HG03135 (cell line): ENCODE results near the gene COG2.
"Not testable (repeated sequence)": the region's sequence is repeated elsewhere in the genome, so short reads cannot be mapped to it uniquely, and the experiment has no call there.

Experiments
- ATAC-seq: cut with Tn5 transposase; IDR thresholded peaks from one replicate; pipeline ENCODE4 v1.9.1; 2021; ENCODE audit warnings: mild to moderate bottlenecking, moderate library complexity; ENCODE audit not compliant: unreplicated experiment

Gene COG2

DNA sequence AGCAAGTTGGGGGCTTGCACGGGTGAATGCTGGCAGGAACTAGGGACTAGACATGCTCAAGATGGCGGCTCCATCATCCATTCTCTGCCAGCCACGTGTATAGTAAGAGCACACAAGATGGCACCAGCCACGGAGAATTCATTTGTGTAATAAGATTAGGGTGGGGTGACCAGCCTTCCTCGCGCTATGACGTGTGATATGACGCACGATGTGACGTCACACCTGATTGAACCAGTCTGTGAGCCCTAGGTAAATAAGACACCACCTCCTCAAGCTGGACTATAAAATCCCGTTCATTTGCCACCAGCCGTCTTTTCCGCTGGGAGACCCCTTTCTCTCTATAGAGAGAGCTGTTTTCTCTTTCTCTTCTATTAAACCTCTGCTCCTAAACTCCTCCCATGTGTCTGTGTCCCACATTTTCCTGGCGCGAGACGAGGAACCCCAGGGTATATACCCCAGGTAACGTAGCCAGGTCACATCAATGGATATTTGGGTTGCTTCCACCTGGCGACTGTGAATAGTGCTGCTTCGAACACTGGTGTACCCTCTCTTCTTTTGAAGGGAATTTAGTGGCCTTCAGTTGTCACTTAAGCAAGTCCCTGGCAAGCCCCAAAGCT is 18.1 kb upstream of the COG2 start:
- ATAC-seq, result no peak

DNA sequence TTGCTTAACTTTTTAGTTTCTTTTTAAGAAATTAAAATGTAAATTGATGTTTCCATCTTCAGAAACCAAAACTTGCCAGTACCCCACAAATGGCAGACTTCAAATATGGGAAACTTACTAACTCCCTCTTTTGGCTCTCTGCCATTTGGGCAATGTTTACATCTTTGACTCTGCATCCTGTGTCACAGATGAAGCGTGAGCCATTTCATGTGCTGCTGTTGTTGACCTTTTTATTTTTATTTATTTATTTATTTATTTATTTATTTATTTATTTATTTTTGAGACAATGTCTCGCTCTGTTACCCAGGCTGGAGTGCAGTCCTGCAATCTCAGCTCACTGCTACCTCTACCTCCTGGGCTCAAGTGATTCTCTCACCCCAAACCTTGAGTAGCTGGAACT is 16.0 kb upstream of the COG2 start:
- no peak for ATAC-seq

DNA sequence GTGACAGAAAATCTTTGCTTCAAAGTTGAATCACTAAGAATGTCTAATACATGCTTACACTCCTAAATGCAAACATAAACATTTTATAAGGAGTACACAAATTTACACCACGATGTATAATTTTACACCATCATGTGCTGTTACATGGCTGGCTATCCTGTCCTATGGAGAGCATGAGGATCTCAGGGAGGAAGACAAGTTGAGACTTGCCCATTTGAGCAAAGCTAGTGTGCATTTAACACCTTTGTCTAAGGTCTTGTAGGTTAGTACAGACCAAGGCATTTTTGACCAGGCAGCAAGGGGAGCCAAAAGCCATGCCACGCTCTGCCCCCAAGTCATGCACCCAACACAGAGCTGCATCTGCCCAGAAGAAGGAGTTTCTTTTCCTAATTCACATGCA is 14.5 kb upstream of the COG2 start:
- no peak for ATAC-seq

DNA sequence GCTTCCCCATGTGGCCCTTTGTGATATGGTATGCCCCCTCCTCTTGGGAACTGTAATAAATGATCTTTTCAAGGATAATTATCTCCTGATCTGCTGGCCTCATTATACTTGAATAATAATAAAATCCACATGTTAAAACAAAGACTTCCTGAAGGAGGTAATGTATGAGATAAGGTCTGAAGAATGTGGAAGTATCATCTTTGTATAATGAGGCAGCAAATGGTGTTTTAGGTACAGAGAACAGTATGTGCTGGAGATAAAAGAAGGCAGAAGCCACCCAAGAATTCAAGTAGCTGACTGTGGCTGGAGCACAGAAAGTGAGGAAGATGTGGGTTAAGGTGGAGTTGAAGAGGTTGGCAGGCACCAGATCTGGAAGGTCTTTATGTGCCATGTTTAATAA is 12.8 kb upstream of the COG2 start:
- ATAC-seq, result no peak

DNA sequence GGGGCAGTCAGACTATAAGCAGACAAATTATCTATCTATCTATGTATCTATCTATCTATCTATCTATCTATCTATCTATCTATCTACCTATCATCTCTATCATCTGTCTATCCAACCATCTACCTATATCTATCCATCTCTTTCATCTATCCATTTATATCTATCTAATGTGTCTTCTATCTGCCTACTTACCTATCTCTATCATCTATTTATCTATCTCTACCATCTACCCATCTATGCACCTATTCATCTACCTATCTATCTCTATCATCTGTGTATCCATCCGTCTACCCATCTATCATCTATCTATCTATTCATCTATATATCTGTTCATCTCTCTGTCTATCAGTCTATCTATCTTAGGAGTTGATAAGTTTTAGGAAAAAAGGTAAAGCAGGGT is 10.8 kb upstream of the COG2 start:
- no peak for ATAC-seq

DNA sequence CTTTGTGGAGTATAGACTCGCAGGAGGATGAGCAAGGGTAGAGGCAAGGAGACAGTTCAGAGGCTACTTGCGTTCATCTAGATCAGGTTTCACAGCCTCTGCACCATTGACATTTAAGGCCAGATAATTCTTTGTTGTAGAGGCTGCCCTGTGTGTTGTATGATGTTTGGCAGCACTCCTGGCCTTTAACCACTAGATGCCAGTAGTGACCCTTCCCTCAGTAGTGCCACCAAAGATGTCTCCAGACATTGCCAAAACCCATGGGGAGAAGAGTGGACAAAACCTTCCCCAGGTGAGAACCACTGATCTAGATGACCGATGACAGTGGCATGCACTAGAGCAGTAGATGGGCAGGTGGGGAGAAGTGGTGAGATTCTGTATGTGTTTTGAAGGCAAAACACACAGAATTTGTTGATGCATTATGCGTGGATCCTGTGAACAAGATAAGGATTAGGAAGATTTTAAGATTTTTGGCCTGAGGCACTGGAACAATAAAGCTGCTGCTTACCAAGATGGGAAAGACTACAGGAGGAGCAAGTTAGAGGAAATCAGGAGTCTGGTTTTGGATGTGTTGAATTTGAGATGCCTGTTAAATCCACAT is 9.9 kb upstream of the COG2 start:
- ATAC-seq, result no peak

DNA sequence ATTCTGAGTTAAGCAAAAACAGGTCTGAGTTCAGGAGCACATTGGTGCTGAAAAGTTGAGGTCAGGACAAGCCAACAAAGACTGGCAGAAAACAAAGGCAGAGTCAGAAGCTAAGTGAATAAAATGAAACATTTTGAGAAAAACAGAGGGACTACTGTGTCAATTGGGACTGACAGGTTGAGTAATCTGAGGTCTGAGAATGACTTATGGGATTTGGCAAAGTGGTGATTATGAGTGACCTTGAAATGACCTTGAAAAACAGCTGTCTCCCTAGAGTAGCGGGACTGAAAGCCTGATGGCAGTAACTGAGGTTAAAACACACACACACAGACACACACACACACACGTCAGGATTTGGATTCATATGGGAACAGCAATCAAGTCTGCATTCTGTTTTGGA is 8.8 kb upstream of the COG2 start:
- ATAC-seq, result no peak

DNA sequence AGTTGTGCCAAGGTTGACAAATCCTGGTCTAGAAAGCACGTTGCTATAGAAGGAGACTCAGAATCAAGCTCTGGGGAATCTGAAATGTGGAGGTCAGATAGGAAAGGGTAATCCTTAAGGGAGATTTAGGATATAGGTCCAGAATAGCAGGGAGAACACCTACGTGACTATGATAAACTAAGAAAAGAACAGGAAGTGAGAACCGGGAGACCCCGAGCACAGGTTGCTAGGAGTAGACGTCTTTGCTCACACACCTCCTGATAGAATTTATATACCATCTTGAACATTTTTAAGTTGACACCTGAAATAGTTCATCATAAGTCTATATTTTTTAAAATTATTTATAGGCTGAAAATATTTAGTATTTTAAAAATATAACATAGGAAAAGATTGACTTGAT is 7.9 kb upstream of the COG2 start:
- no peak for ATAC-seq

DNA sequence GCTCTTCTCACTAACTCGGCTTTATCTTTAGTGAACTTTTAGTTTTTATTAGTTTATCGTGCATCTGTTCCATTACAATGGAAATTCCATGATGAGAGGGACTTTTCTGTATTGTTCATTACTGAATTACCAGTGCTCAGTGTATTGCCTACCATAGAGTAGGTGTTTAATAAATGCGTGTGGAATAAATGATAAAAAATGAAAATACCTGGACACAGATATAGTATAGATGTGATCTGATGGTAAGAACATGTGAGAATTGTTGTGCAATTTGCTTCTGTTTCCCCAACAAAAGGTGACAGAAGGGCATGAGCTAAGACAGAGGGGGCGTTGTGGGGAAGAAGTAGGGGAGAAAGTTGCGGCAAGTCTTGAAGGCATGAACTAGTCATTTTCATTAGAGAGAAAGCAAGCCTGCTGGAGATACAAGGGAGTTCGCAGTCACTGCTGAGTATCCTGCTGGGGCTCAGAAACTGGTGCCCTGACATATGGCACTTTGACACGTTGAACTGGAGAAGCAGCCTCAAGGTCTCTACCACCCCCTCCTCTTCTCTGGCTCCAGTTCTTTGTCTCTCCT is 5.6 kb upstream of the COG2 start:
- ATAC-seq, result no peak

DNA sequence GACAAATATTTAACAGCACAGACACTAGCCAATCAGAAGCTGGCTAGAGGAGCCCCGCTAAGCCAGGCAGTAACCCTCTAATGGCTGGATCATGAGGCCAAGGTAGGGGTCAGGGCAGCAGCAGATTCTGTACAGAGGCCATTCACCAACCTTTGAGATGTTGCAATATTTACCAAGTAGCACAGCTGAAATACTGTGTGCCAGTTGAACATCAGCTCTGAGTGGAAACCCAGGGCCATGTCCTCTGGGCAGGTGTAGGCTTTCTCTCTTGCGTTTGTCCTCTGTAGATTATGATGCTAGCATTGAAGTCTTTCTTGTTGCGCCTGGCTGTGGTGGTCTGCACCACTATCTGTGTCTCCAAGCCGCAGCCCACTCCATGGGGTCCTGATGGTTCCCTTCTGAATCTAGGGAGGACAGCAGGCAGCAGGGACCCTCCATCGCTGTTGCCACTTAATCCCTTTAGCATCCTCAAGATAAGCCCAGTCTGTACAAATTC is 2.5 kb upstream of the COG2 start:
- no peak for ATAC-seq

DNA sequence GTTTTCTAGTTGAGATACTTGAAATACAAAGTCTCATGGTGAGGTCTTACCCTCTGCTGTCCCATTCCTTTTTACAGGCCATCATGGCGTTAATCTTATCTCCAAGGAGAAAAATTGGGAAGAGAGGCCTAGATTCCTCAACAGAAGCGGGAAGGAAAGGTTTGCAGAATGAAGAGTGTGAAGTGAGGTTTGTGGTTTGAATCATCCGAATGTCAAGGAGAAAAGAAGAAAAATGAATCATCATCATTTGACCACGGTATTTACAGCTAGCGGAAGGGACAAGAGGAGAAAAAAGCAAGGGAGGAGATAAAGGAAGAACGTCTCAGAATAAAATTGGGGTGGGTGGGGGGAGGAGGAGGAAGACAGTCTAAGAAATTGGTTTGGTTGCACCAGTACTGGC is 935 bp upstream of the COG2 start:
- no peak for ATAC-seq

DNA sequence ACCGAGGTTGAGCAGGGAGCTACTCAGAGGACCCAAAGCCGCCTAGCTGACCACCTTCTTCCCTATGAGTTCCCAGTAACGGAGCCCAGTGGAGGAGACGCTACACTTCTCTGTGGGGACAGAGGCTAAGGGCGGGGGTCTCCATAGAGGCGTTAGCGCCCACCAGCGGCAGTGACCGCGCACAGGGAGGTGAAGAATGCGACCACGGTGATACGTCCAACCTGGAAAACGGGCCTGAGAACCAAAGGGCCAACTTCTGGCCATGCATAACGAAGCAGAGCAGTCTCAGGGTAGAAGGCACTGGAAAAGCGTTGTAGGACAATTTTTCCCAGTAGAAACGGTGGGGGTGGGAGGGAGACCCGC is 400 bp upstream of the COG2 start:
- ATAC-seq, result no peak

DNA sequence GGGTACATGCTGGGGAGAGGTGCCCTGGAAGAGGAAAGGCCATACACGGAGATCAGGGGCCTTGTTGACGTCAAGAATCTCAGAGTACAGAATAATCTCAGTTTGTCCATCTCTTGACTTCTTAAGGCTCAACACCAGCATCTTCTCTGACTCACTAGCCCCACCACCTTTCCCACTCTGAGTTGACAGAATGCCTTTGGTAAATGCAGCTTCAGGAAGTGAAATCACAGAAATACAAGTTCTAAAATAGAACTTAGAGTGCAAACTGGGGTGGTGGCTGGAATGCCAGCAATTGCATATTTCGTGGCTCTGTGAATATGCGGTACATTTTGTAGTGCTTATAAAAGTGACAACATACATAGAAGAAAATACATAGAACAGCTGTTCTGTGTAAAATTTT is 1.6 kb downstream of the COG2 start:
- ATAC-seq, result no peak

DNA sequence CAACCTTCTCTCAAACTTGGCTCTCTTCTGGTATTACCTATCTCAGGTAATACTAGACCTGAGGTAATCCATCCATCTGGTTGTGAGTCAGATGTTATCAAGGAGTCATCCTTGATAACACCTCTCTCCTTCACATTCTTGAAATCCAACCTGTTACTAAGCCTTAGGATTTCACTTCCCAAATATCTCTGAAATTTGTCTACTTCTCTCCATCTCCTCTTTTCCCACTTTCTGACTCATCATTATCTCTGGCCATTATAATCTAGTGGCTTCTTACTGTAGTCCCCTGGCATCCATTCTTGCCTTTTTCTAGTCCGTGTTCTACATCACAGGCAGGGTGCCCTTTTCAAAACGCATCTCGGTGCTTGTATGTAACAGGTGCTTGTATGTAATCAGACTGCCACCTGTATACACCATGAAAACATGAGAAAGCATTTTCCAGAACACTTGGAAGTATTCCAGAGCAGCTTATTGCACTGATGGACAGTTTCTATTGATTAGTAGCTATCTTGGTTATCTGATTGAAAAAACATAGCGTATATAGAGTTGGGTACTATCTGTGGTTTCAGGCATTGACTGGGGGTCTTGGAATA is 4.5 kb downstream of the COG2 start:
- no peak for ATAC-seq

DNA sequence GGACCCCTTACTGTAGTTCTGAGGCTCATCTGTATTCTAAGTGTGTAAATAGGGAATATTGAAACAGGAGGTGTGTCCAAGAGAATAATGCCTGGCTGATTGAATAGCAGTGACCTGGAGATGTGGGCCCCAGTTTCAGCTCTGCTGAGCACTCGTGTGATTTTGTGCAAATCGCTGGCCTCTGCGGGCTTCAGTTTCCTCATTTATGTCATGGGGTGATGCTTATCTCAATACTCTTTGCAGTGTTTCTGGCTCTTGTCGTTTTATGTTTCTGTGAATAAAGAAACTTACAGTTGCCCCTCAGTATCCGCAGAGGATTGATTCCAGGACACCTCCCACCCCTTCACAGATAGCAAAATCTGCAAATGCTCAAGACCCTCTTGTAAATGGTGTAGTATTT is 5.0 kb downstream of the COG2 start:
- ATAC-seq, result no peak

DNA sequence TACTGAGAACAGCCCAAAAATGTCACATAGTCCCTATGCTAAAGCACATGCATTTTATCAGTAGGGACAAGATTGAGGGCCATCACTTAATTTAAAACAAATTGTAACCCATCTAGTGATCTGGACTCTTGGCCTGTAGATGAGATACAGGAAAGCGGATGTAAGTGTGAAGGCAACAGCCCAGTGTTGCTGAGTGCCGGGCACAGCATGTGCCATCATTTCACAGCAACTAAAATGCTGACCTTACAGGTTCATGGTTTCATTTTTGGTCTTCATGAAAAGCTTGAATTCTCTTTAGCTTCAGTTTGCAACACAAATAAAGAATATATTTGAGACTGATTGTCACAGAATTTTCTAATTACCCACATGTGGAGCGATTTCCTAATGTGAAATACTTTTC is 5.8 kb downstream of the COG2 start:
- ATAC-seq, result no peak

DNA sequence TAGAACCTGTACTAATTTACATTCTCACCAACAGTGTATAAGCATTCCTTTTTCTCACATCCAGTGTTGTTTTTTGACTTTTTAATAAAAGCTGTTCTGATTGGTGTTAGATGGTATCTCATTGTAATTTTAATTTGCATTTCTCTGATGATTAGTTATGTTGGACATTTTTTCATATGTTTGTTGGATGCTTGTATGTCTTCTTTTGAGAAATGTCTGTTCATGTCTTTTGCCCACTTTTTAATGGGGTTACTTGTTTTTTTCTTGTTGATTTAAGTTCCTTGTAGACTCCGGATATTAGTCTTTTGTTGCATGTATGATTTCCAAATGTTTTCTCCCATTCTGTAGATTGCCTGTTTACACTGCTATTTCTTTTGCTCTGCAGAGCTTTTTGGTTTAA is 8.0 kb downstream of the COG2 start:
- no peak for ATAC-seq

DNA sequence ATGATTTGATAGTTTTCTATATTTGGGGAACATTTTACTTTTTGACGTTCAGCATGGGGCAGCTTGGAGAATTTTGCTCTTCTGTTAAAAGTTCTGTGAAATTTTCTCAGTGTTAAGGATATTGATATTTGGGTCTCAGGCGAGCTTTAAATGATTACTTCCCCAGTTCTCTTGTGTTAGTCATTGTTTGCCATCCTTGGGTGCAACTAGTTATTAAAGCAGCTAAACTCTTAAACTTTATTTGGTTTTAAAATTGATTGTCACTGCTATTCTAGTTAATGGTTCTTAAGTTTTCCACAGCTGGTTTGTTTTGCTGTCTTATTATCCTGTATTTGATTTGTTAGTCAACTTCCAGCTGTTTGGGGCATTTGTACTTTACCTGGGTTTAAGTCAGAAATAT is 9.0 kb downstream of the COG2 start:
- ATAC-seq, result no peak

DNA sequence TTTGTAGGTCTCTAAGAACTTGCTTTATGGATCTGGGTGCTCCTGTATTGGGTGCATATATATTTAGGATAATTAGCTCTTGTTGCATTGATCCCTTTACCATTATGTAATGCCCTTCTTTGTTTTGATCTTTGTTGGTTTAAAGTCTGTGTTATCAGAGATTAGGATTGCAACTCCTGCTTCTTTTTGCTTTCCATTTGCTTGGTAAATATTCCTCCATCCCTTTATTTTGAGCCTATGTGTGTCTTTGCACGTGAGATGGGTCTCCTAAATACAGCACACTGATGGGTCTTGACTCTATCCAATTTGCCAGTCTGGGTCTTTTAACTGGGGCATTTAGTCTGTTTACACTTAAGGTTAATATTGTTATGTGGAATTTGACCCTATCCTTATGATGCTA is 14.4 kb downstream of the COG2 start:
- ATAC-seq, result not testable (repeated sequence)

DNA sequence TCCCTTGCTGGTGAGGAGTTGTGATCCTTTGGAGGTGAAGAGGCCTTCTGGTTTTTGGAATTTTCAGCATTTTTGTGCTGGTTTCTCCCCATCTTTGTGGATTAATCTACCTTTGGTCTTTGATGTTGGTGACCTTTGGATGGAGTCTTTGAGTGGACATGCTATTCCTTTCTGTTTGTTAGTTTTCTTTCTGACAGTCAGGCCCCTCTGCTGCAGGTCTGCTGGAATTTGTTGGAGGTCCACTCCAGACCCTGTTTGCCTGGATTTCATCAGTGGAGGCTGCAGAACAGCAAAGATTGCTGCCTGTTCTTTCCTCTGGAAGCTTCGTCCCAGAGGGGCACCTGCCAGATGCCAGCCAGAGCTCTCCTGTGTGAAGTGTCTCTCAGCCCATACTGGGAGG is 15.8 kb downstream of the COG2 start:
- ATAC-seq, result not testable (repeated sequence)

DNA sequence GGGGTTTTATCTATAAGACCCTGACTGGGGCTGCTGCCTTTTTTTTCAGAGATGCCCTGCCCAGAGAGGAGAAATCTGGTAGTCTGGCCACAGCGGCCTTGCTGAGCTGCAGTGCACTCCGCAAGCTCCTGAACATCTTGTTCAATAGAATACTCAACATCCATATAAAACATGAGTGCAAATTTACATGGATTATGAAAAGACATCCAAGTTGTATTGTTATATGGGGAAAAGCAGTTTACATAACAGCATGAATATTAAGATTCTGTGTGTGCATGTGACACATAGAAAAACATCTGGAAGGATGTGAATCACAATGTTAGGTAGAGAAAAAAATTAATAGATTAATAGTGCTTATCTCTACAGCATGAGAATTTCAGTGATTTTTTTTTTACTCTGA is 16.4 kb downstream of the COG2 start:
- ATAC-seq, result no peak

DNA sequence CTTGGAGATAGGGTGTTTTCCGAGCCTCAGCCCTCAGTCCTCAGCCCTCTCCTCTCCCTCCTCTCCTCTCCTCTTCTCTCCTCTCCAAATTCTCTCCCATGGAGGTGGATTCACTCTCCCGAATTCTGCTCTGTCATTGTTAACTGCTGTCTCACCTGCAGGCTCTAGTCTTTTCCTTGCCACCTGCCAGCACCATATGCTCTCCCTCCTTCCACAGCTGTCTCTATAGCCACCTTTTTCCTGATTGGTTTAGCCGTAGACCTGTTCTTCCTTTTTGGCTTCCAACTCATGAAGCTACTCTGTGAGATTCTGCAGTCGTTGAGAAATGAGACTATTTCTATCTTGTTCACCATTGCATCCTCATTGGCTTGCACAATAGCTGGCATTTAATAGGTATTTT is 19.7 kb downstream of the COG2 start:
- no peak for ATAC-seq
